HepG2 (cell line): ENCODE results near the gene STIMATE. TPM values are rescaled to one million over a fixed set of nuclear protein-coding genes. Genes with fewer than 3 reads are reported as not detected.

Experiments used
- ATRX ChIP-seq: sonication (generic); formaldehyde crosslinking; IDR thresholded peaks from 2 replicates; pipeline ENCODE4 v1.4.0; 2020; ENCODE audit warnings: missing genetic modification reagents, borderline replicate concordance
- BRD4 ChIP-seq: sonication (generic); formaldehyde crosslinking; IDR thresholded peaks from 2 replicates; pipeline ENCODE4 v1.4.0; 2020; ENCODE audit warnings: missing genetic modification reagents
- DPF2 ChIP-seq: sonication (generic); formaldehyde crosslinking; IDR thresholded peaks from 2 replicates; pipeline ENCODE4 v1.4.0; 2020; ENCODE audit warnings: mild to moderate bottlenecking, low read depth, missing genetic modification reagents, borderline replicate concordance
- JUNB ChIP-seq: sonication (generic); formaldehyde crosslinking; IDR thresholded peaks from 2 replicates; pipeline ENCODE4 v1.8.0; 2022; ENCODE audit warnings: missing genetic modification reagents, mild to moderate bottlenecking, borderline replicate concordance
- KAT7 ChIP-seq: IDR thresholded peaks from 2 replicates; pipeline ENCODE4 v1.6.1; 2018; ENCODE audit warnings: borderline replicate concordance, missing compliant biosample characterization
- KDM6A ChIP-seq: IDR thresholded peaks from 2 replicates; pipeline ENCODE4 v1.6.1; 2016; ENCODE audit warnings: low read depth
- MEIS1 ChIP-seq: sonication (generic); formaldehyde crosslinking; IDR thresholded peaks from 2 replicates; pipeline ENCODE4 v1.9.0; 2021; ENCODE audit warnings: mild to moderate bottlenecking, missing genetic modification reagents, moderate library complexity, borderline replicate concordance
- NFKBIZ ChIP-seq: IDR thresholded peaks from 2 replicates; pipeline ENCODE4 v1.6.1; 2018; ENCODE audit warnings: missing genetic modification reagents, missing compliant biosample characterization
- RBM22 ChIP-seq: fragments of 200-400 bp; formaldehyde crosslinking; optimal IDR thresholded peaks from 2 replicates; pipeline ENCODE3; 2017; ENCODE audit warnings: mild to moderate bottlenecking, low read length, moderate library complexity
- RCOR2 ChIP-seq: IDR thresholded peaks from 2 replicates; pipeline ENCODE4 v1.6.1; 2016; ENCODE audit warnings: missing biosample characterization, missing genetic modification reagents
- SALL1 ChIP-seq: sonication (generic); formaldehyde crosslinking; IDR thresholded peaks from 2 replicates; pipeline ENCODE4 v1.8.0; 2022; ENCODE audit warnings: mild to moderate bottlenecking, missing genetic modification reagents
- SUZ12 ChIP-seq: fragments of 150-350 bp; IDR thresholded peaks from 2 replicates; pipeline ENCODE4 v1.6.1; 2014; ENCODE audit warnings: low read depth, low read length
- ZBED4 ChIP-seq: sonication (generic); formaldehyde crosslinking; IDR thresholded peaks from 2 replicates; pipeline ENCODE4 v1.4.0; 2020; ENCODE audit warnings: missing genetic modification reagents, borderline replicate concordance
- ZBTB4 ChIP-seq: sonication (generic); formaldehyde crosslinking; IDR thresholded peaks from 2 replicates; pipeline ENCODE4 v1.4.0; 2020; ENCODE audit warnings: missing genetic modification reagents, mild to moderate bottlenecking, borderline replicate concordance
- ZMYM3 ChIP-seq: sonication (generic); formaldehyde crosslinking; IDR thresholded peaks from 2 replicates; pipeline ENCODE4 v1.5.1; 2020; ENCODE audit warnings: mild to moderate bottlenecking, missing genetic modification reagents
- ZNF17 ChIP-seq: sonication (generic); formaldehyde crosslinking; IDR thresholded peaks from 2 replicates; pipeline ENCODE4 v1.5.0; 2020; ENCODE audit warnings: mild to moderate bottlenecking, missing genetic modification reagents
- ZNF282 ChIP-seq: fragments of 450-650 bp; IDR thresholded peaks from 2 replicates; pipeline ENCODE4 v1.6.1; 2018; ENCODE audit not compliant: partially characterized antibody
- ZNF414 ChIP-seq: sonication (generic); formaldehyde crosslinking; IDR thresholded peaks from 2 replicates; pipeline ENCODE4 v1.5.0; 2020; ENCODE audit warnings: missing genetic modification reagents
- ZNF720 ChIP-seq: sonication (generic); formaldehyde crosslinking; IDR thresholded peaks from 2 replicates; pipeline ENCODE4 v1.4.0; 2020; ENCODE audit warnings: missing genetic modification reagents
- ZXDC ChIP-seq: sonication (generic); formaldehyde crosslinking; IDR thresholded peaks from 2 replicates; pipeline ENCODE4 v1.5.0; 2020; ENCODE audit warnings: mild to moderate bottlenecking, missing genetic modification reagents
- polyA plus RNA-seq, 8 experiments: library from polyadenylated mRNA; depleted of rRNA in 3 of 8; stranded (reverse) in 7 of 8; unstranded in 1 of 8; fragments of >200 nt; fragmentation: Illumina TruSeq in 4 of 8; extraction: Trizol in 4 of 8; gene quantifications; 2 replicates each; pipeline versions ENCODE4 v1.2.1 to v1.2.3, GENCODE V29; 2011 to 2016; ENCODE audit warnings: low read depth in 4 of 8, missing spikeins in 1 of 8, mixed read lengths in 1 of 8; ENCODE audit not compliant: insufficient read depth in 1 of 8
- total RNA-seq, 5 experiments: library from RNA; depleted of rRNA; stranded (reverse); fragments of >200 nt; fragmentation: Illumina TruSeq; extraction: Trizol; gene quantifications; 2 replicates each; pipeline ENCODE4 v1.2.3, GENCODE V29; 2016; ENCODE audit warnings: low read depth in 1 of 5

Gene STIMATE
- total and polyA plus RNA-seq, 2 of the 13 experiments (the other 11 are each of a cell fraction or from before 2014, with no cell fraction given) = 5.7 to 11.7 TPM

GRCh38 chr3:52795298-52795900 lies 101.9 kb downstream of the STIMATE start (continued):
- peak; percentile 72; the same call in 1 of the 2 replicates for TF ChIP-seq DPF2 (CRISPR knock-in tag)
- TF ChIP-seq ZXDC (CRISPR knock-in tag) = no peak
- TF ChIP-seq ZNF720 = no peak
- TF ChIP-seq RBM22 = no peak
- no peak for TF ChIP-seq SUZ12
- TF ChIP-seq ZNF17 (CRISPR knock-in tag) = no peak
- TF ChIP-seq BRD4 (CRISPR knock-in tag) = no peak
- TF ChIP-seq ZNF414 = no peak
- TF ChIP-seq ATRX = no peak
- TF ChIP-seq NFKBIZ (CRISPR knock-in tag) = 0 out of 2 replicates have a peak, but pooled peaks have one; percentile 73
- TF ChIP-seq MEIS1 (CRISPR knock-in tag) = no peak
- TF ChIP-seq ZBED4 (CRISPR knock-in tag) = peak; percentile 86
- 0 out of 2 replicates have a peak, but pooled peaks have one; percentile 43 for TF ChIP-seq ZBTB4 (CRISPR knock-in tag)
- TF ChIP-seq JUNB (CRISPR knock-in tag) = no peak
- peak; percentile 81 for TF ChIP-seq SALL1
- TF ChIP-seq KAT7 (CRISPR knock-in tag) = peak; percentile 30; the same call in 1 of the 2 replicates
- TF ChIP-seq ZNF282 = no peak
- peak; percentile 41; the same call in 1 of the 2 replicates for TF ChIP-seq RCOR2 (CRISPR knock-in tag)
- peak; percentile 79 for TF ChIP-seq KDM6A (CRISPR knock-in tag)
- TF ChIP-seq ZMYM3 (CRISPR knock-in tag) = no peak
